Esophagus mucosa (tissue), 1 donor: ENCODE measurements around the gene HHIPL1. TPM values are rescaled to one million over a fixed set of nuclear protein-coding genes. Genes with fewer than 3 reads are reported as not detected.

Source experiments
- ATAC-seq: fragments of 200-7000 bp; cut with Tn5 transposase; one replicate; pipeline ENCODE4 v1.9.1; 2020
- total RNA-seq: library from RNA; stranded (reverse); gene quantifications from one replicate; pipeline ENCODE4 v1.2.4, GENCODE V29; 2023
- donor health status: DM: yes; HTN: yes; CAD: no.

The HHIPL1 gene
- total RNA-seq, 1 donor from 2014 or later = 0.28 TPM

DNA sequence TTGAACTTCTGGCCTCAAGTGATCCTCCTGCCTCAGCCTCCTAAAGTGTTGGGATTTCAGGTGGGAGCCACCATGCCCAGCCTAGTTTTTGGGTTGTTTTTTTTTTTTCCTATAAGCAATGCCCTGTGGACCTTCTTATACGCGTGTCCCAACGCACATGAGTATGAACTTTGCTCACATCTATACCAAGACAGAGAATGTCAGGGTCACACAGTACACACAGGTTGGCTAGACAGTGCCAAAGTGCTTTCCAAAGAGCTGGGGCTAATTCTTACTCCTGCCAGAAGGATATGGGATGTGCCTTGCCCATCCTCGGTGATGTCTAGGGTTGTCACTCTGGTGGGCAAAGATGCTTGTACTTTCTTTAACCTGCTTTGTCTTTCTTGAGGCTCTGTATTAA lies 33.3 kb upstream of the HHIPL1 start:
- no peak for ATAC-seq

GRCh38 chr14:99612071-99612737 lies 32.7 kb upstream of the HHIPL1 start:
- peak; percentile 89 for ATAC-seq

GRCh38 chr14:99612738-99613330 lies 32.1 kb upstream of the HHIPL1 start:
- ATAC-seq = peak; percentile 85

- ATAC-seq = no peak
Observed at GRCh38 chr14:99615497-99616157, 29.3 kb upstream of the HHIPL1 start.

DNA sequence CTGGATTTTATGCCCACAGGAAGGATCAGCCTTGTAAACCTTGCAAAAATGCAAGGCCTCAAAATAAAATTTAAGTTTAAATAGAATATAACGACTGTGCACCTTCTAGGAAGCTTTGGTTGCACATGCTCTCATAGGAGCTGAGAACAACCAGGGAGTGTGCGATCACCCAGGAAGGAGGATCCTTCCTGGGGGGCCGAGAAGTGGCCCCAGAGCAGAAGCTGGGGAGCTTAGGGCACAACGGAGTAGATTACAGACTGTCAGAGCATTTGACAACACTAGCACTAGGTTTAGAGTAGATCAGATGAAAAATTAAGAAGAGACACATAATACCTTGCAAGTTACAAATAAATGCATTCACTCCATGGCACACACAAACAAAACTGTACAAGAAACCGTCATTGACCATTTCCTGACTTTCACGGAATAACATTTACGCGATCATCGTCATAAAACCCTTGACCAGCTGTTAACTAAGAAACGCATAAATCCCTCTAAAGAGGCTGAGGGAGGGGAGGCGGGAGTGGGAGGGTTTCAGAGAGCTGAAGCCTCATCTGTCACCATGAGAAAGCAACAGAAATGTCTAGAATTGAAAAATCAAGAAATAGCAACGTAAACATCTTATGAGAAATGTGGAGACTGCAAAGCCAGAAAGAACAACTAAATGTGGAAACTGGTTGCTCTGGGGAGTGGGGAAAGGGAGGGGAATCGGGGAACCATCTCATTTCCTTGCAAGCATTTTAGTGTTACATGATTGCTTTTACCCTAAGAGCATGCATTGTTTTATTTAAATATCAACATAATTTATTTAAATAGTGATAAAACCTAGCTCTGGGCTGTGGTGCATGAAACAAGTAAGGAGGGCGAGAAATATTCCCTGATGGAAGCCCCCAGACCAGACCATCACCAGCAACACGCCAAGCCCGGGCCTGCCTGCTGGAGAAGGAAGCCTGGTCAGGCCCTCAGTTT lies 27.8 kb upstream of the HHIPL1 start:
- ATAC-seq = no peak

- ATAC-seq = peak; percentile 5
Observed at GRCh38 chr14:99619835-99620834, 24.8 kb upstream of the HHIPL1 start.

GRCh38 chr14:99621948-99622347 lies 23.0 kb upstream of the HHIPL1 start:
- peak; percentile 48 for ATAC-seq

- ATAC-seq = no peak
Observed at GRCh38 chr14:99624024-99624423, 20.9 kb upstream of the HHIPL1 start.

GRCh38 chr14:99624971-99625370 lies 20.0 kb upstream of the HHIPL1 start:
- ATAC-seq = peak; percentile 10

DNA sequence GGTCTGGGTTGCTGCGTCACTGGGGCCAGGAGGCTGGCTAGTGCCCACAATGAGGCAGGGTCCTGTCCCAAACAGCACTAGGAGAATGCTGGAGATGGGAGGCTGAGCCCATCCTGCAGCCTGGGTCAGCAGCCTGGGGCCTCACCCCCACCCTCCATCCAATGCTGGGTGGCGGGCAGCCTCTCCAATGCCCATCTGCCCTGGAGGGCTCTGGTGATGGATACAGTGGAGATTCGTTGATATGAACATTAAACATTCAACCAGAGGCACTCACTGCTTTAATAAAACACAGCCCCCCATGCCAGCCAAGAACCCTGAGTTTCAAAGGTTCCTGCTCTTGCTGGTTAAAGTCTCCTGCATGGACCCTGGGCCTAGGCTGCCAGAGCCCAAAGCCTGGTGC lies 19.5 kb upstream of the HHIPL1 start:
- no peak for ATAC-seq

- ATAC-seq = peak; percentile 1
Observed at GRCh38 chr14:99626041-99626648, 18.8 kb upstream of the HHIPL1 start.

GRCh38 chr14:99627100-99627499 lies 17.8 kb upstream of the HHIPL1 start:
- ATAC-seq = no peak

DNA sequence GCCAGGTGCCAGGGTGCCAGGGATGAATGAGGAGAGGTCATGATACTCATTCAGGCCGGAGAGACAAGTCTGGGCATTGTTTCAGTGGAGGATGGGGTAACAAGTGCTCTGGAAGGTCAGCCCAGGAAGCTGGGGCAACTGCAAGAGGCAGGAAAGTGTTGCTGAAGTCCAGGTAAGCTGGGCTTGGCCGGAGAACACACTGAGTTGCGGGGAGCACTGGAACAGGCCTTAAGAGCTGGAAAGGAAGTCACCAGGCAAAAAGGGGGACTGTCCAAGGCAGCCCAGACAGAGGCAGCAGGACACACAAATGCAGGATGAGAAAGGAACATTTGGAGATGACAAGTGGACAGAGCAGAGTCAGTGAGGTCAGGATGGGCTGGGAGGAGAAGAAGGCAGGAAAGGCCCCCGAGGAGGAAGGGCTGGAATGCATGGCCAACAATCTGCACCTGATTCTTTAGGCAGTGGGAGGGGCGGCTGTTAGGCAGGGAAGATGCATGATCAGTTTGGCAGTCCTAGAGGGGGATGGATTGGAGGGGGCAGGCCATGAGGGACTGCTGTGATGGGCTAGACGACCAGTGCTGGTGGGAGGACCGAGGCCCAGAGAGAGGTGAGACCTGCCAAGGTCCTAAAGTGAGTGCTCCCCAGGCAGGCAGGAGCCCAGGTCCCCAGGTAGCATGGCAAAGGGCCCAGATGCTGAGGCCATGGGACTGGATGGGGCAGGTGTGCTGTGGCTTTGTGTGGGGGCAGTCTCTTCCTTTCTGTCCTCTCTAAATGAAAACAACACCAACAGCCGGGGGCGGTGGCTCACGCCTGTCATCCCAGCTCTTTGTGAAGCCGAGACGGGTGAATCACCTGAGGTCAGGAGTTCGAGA lies 17.2 kb upstream of the HHIPL1 start:
- ATAC-seq = no peak

DNA sequence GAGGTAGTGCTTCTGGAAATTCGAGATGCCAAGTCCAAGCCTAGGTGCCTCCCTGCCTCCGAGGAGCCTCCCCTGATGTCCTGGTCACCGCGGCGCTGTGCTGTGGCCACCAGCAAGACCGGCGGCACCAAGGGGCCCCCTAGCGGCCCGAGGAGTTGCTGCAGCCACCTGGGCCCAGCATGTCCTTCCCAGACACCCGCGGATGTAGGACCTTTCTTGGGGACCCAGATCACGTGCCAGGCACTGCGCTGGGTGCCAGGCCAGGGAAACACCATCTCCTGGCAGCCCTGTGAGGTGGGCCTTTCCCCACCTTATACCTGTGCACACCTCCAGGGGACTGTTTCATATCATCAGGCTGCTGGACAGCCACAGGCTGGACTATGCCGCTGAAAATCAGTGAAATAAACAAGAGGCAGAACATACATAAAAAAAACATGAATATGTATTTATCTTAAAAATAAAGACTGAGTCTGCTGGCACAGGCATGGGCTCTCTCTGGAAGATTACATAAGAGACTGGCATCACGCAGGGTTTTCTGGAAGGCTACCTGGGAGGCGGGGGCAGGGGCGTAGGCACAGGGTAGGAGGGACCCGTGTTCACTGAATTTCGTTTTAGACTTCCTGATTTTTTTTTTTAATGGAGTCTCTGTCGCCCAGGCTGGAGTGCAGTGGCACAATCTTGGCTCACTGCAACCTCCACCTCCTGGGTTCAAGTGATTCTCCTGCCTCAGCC lies 15.9 kb upstream of the HHIPL1 start:
- peak; percentile 79 for ATAC-seq

GRCh38 chr14:99630202-99630601 lies 14.7 kb upstream of the HHIPL1 start:
- ATAC-seq = no peak

GRCh38 chr14:99632410-99633035 lies 12.4 kb upstream of the HHIPL1 start:
- ATAC-seq = no peak

DNA sequence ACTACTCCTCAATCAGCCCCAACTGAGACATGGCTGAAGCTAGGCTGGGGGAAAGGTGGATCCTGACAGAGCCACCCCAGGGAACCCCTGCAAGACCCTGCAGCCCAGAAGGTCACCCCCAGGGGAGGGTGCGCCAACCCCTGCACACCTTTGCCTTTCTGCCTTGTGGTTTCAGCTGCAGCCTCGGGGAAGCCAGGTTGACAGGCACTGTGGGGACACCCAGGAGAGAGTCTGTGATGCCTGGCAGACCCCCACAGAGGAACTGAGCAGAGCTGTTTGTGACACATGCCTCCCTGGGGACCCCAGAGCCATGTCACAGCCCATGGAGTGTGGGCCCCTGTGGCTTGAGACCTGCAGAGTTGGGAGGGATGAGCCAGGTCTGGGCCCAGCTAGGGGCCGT lies 11.8 kb upstream of the HHIPL1 start:
- ATAC-seq = no peak

DNA sequence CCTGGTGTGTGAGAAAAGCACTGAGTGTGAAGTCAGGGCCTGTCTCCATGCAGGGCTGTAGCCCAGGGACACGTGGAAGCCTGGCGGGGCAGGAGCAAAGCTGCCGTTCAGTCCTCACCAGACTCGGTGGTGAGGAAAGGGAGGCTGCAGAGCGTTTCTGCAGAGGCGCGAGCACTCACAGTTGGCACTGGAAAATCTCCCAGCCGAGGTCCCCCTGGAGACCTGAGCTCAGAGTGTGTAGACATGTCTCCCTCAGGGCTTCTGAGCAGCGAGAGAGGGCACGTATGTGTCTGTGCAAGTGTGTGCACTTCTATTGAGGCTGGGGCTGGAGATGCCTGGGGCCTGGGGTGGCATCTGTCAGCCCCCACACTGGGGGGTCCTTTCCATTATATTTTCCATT lies 11.0 kb upstream of the HHIPL1 start:
- no peak for ATAC-seq

GRCh38 chr14:99634443-99634842 lies 10.5 kb upstream of the HHIPL1 start:
- no peak for ATAC-seq
